ENCODE results near the gene EXOC4.

The EXOC4 gene

DNA sequence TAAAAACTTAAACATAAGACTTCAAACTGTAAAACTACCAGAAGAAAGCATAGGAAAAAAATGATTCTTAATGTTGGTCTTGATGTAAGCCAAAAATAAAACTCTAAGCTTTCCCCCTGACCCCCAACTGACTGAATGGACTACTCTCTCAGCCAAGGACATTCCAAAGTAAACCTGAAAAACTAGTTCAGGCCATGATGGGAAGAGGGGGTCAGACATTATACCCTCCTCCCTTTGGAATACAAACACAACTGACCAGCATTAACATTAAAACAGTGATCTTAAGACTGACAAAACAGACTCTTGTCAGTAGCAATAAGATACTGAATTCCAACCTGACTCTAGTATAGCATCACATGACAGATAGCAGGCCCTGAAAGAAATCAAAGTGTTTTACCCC is 860.8 kb downstream of the EXOC4 start:
- no peak for DNase-seq

DNA sequence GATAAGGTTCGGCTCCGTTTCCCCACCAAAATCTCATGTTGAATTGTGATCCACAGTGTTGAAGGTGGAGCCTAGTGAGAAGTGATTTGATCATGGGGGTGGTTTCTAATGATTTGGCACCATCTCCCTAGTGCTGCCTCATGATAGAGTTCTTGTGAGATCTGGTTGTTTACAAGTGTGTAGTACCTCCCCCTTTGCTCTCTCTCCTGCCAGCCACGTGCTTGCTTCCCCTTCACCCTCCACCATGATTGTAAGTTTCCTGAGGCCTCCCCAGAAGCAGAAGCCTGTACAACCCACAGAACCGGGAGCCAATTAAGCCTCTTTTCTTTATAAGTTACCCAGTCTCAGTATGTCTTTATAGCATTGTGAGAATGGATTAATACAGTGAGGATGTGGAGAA is 862.1 kb downstream of the EXOC4 start:
- no peak for DNase-seq
